Measurements from ENCODE around the gene ZNF366. TPM values are rescaled to one million over a fixed set of nuclear protein-coding genes. Genes with fewer than 3 reads are reported as not detected.
A peak's percentile ranks its signal among the peaks of the same experiment; 100 is the strongest.
"Not testable (repeated sequence)": the region's sequence is repeated elsewhere in the genome, so short reads cannot be mapped to it uniquely, and the experiment has no call there.

The ZNF366 gene
- polyA plus RNA-seq, 6 donors from 2014 or later = not detected

DNA sequence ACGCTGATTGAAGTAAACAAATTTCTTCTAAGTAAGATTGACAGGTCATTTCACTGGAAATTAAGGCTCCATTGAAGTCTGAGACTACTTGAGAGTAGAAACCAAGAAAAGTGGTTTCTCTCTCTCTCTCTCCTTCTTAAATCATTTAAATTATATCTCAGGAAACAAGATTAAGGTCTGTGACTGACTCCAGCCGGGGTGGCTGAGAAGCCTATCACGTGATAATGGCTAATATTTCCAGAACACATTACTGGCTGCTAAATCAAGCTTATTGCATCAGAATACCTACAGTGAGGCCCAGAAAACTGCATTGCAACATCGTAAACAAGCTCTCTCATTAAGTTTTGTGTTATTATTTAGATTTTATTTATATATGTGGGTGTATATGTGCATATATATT is 98.6 kb downstream of the ZNF366 start:
- Mint-ChIP-seq H3K27me3 (peaks cover 0 to 7% (median 3%) of the 10 kb centered on the region in 3 donors), H3K36me3 (no peaks in the 10 kb centered on the region), H3K27ac (no peak overlapping the region), H3K9me3 (peaks cover 0 to 13% (median 6%) of the 10 kb centered on the region in 7 donors), H3K4me3 (no peak overlapping the region), H3K4me1 (no peaks in the 10 kb centered on the region)
- DNase-seq = no peak
- ATAC-seq (ENCODE audit: low read depth in 2 of 2) = no peak

- Mint-ChIP-seq H3K36me3 (no peaks in the 10 kb centered on the region), H3K4me3 (no peak overlapping the region), H3K4me1 (no peaks in the 10 kb centered on the region), H3K9me3 (peaks cover 0 to 13% (median 6%) of the 10 kb centered on the region in 7 donors), H3K27me3 (peaks cover 0 to 7% (median 3%) of the 10 kb centered on the region in 3 donors), H3K27ac (no peak overlapping the region)
- ATAC-seq (ENCODE audit: low read depth in 2 of 2) = no peak
- no peak for DNase-seq
These were observed 99.1 kb downstream of the ZNF366 start for GRCh38 chr5:72408127-72408526.

DNA sequence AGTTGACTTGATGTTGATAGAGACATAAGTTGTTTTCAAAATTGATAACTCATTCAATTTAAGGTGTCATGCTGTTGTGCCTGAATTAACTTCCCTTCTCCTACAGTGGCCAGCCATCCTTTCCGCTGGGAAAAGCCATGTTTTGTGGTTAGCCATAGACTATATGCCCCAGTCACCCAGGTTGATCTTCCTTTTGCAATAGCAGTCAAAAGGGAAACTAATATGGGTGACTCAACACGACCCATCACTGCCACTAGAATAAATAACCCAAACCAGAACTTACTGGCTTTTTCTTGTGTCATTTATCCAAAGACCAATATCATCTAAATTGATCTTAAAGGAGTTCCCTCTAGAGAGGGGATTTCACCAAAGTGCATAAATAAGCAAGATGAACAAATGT is 99.7 kb downstream of the ZNF366 start:
- H3K4me3 Mint-ChIP-seq = no peak overlapping the region
- no peak overlapping the region for H3K27ac Mint-ChIP-seq
- no peaks in the 10 kb centered on the region for H3K4me1 Mint-ChIP-seq
- no peaks in the 10 kb centered on the region for H3K36me3 Mint-ChIP-seq
- peaks cover 0 to 13% (median 6%) of the 10 kb centered on the region in 7 donors for H3K9me3 Mint-ChIP-seq
- DNase-seq (no peak), ATAC-seq (ENCODE audit: low read depth in 2 of 2) (no peak)
- H3K27me3 Mint-ChIP-seq = peaks cover 0 to 7% (median 3%) of the 10 kb centered on the region in 3 donors

DNA sequence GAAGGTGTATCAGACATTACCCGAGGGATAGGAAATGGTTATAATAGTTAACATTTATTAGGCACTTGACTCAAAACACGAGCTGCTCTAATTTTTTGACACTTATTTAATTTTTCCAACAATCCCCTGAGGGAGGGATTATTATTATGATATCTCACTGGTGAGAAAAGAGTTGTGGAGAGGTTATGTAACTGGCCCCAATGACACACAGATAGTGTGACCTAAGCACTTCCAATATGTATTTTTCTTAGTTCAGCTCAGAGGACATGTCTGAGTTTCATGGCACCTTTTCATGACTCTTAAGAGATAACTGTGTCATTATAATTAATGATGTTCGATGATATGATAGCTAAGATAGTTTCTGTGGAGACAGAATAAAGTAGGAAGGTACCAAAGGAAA is 100.1 kb downstream of the ZNF366 start:
- Mint-ChIP-seq H3K4me1 (no peaks in the 10 kb centered on the region), H3K4me3 (no peak overlapping the region), H3K36me3 (peaks cover 0 to 2% of the 10 kb centered on the region in 2 donors), H3K27me3 (peaks cover 0 to 7% (median 5%) of the 10 kb centered on the region in 3 donors), H3K9me3 (peaks cover 0 to 15% (median 7%) of the 10 kb centered on the region in 7 donors), H3K27ac (no peak overlapping the region)
- ATAC-seq (ENCODE audit: low read depth in 2 of 2) (no peak), DNase-seq (no peak)

DNA sequence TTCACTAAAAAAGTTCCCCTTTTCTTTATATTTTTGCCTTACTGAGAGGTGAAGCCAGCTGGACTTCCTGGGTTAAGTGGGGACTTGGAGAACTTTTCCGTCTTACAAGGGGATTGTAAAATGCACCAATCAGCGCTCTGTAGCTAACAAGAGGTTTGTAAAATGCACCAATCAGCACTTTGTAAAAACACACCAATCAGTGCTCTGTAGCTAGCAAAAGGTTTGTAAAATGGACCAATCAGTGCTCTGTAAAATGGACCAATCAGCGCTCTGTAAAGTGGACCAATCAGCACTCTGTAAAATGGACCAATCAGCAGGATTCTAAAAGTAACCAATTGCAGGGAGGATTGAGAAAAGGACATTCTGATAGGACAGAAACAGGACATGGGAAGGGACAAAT is 102.4 kb downstream of the ZNF366 start:
- not testable (repeated sequence) for H3K4me3 Mint-ChIP-seq; H3K27ac Mint-ChIP-seq; ATAC-seq (ENCODE audit: low read depth in 2 of 2); DNase-seq; H3K36me3 Mint-ChIP-seq; H3K4me1 Mint-ChIP-seq
- Mint-ChIP-seq H3K9me3 (peaks cover 0 to 30% (median 19%) of the 10 kb centered on the region in 7 donors), H3K27me3 (peaks cover 8 to 22% (median 14%) of the 10 kb centered on the region in 3 donors)

DNA sequence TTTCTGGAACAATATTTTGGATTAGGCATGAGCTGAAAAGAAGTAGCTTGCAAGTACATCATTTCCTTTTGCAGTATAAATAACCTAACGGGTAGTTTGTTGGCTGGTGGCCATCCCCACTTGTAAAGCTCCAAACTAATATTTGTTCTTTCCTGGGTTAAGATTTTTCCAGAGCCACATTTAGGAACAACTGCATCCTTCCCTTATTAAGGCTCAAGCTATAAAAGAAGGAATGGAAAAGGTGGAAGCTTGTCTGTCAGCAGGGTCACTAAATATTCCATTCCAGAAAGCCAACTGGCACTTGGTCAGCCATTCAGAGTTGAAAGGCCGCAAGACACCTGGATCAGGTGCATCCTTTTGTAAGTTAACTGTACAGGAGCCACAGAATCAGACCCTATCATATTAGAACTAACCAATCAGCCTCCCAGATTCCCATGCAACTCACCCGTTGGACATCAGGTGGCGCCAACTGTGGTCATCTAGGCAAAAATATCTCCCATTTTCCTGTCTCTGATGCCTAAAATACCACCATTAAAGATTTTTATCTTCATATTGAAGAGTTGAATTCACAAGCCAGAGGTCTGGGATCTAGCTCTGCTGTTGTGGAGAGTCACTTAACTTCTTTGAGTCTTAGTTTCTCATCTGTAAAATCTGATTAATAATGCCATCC is 104.1 kb downstream of the ZNF366 start:
- DNase-seq = no peak
- Mint-ChIP-seq H3K27me3 (peaks cover 14 to 23% (median 22%) of the 10 kb centered on the region in 3 donors), H3K27ac (no peak overlapping the region), H3K4me3 (no peak overlapping the region), H3K36me3 (peaks cover 5 to 8% of the 10 kb centered on the region in 2 donors), H3K9me3 (peaks cover 0 to 30% (median 19%) of the 10 kb centered on the region in 7 donors), H3K4me1 (peaks cover 2 to 5% (median 4%) of the 10 kb centered on the region in 3 donors)
- ATAC-seq (ENCODE audit: low read depth in 2 of 2) = no peak

DNA sequence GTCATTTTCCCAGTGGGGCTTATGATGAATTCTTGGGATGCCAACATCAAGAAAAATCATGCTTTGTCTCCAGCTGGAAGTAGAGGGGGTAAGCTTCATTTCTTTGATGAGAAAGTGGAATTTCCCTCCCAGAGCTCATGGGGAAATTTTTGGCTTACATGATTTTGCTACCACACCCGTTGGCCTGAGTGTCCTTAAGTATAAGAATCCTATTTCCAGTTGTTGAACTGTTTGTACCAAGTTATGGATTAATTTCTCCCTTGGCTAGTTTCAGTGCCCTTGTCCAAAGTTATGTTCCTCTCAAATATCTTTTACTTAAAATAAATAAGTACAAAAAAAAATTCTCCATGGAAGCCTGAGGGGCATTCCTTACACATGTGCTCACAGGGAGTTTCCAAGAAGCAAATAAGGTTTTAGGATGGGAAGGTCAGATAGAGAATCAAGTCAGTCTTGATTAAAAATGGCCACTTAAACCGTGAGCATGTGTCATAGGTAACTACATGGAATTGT is 104.8 kb downstream of the ZNF366 start:
- Mint-ChIP-seq H3K4me3 (no peak overlapping the region), H3K27ac (no peak overlapping the region), H3K4me1 (peaks cover 2 to 5% (median 4%) of the 10 kb centered on the region in 3 donors), H3K36me3 (peaks cover 5 to 8% of the 10 kb centered on the region in 2 donors), H3K9me3 (peaks cover 0 to 30% (median 19%) of the 10 kb centered on the region in 7 donors), H3K27me3 (peaks cover 18 to 26% (median 22%) of the 10 kb centered on the region in 3 donors)
- no peak for ATAC-seq (ENCODE audit: low read depth in 2 of 2)
- no peak for DNase-seq

GRCh38 chr5:72400950-72401349 is 106.3 kb downstream of the ZNF366 start:
- DNase-seq = no peak
- ATAC-seq (ENCODE audit: low read depth in 2 of 2) = no peak
- peaks cover 2 to 5% (median 4%) of the 10 kb centered on the region in 3 donors for H3K4me1 Mint-ChIP-seq
- H3K27me3 Mint-ChIP-seq = peaks cover 18 to 26% (median 26%) of the 10 kb centered on the region in 3 donors
- no peak overlapping the region for H3K4me3 Mint-ChIP-seq
- peaks cover 0 to 30% (median 19%) of the 10 kb centered on the region in 7 donors for H3K9me3 Mint-ChIP-seq
- peaks cover 5 to 8% of the 10 kb centered on the region in 2 donors for H3K36me3 Mint-ChIP-seq
- peak overlapping the region in 1 of 6 donors; percentile 78 for H3K27ac Mint-ChIP-seq

- H3K4me1 Mint-ChIP-seq = peaks cover 2 to 5% (median 4%) of the 10 kb centered on the region in 3 donors
- DNase-seq (no peak), ATAC-seq (ENCODE audit: low read depth in 2 of 2) (no peak)
- H3K4me3 Mint-ChIP-seq = no peak overlapping the region
- H3K36me3 Mint-ChIP-seq = peaks cover 5 to 8% of the 10 kb centered on the region in 2 donors
- H3K9me3 Mint-ChIP-seq = peaks cover 0 to 20% (median 13%) of the 10 kb centered on the region in 7 donors
- peaks cover 18 to 42% (median 21%) of the 10 kb centered on the region in 3 donors for H3K27me3 Mint-ChIP-seq
- H3K27ac Mint-ChIP-seq = peak overlapping the region in 1 of 6 donors; percentile 28
These were observed 109.4 kb downstream of the ZNF366 start for GRCh38 chr5:72397836-72398235.

DNA sequence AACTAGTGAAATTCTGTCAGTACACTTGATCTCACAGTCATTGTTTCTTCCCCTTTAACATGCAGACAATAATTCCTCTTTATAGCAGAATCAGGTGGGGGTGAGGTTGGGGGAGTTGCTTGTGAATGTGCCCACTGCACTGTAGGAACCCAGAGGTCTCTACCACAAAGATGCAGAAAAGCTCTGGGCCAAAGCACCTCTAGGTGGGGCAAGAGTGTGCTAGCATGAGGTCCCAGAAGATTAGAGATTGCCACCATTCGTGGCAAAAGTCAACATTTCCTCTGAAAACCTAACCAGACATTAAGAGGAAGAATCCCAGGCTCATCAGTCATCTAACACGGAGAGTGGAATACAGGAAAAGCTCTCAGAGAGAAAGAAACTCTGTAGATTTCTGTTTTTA is 112.5 kb downstream of the ZNF366 start:
- Mint-ChIP-seq H3K4me3 (no peak overlapping the region), H3K9me3 (no peaks in the 10 kb centered on the region), H3K4me1 (peaks cover 0 to 5% (median 4%) of the 10 kb centered on the region in 3 donors), H3K27me3 (peaks cover 6 to 30% (median 13%) of the 10 kb centered on the region in 3 donors), H3K27ac (peak overlapping the region in 1 of 6 donors; percentile 14), H3K36me3 (no peaks in the 10 kb centered on the region)
- DNase-seq (no peak), ATAC-seq (ENCODE audit: low read depth in 2 of 2) (peak in 1 of 2 donors; percentile 54)

DNA sequence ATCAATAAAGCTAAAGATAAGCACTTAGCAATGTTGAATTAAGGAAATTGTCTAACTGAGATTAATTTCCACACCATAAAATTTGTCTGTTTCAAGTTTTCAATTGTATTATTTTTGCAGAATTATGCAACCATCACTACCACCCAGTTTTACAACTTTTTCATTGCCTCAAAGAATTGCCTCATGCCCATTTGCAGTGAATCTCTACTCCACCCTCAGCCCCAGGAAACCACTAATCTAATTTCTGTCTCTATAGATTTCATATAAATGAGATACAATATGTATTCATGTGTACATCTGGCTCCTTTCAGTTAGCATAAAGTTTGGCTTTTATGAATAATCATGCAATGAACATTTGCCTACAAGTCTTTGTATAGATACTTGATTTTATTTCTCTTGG is 114.2 kb downstream of the ZNF366 start:
- DNase-seq (no peak), ATAC-seq (ENCODE audit: low read depth in 2 of 2) (no peak)
- H3K9me3 Mint-ChIP-seq = peaks cover 0 to 1% (median 0%) of the 10 kb centered on the region in 7 donors
- peaks cover 4 to 23% (median 11%) of the 10 kb centered on the region in 3 donors for H3K27me3 Mint-ChIP-seq
- H3K4me3 Mint-ChIP-seq = no peak overlapping the region
- H3K4me1 Mint-ChIP-seq = no peaks in the 10 kb centered on the region
- H3K36me3 Mint-ChIP-seq = no peaks in the 10 kb centered on the region
- no peak overlapping the region for H3K27ac Mint-ChIP-seq

Measured in naive B cell (primary cell).